HL-60 (cell line): Measurements from ENCODE around the gene CTSG.

Experiments
- DNase-seq, 2 experiments: peaks; one replicate each; pipeline ENCODE4 v3.0.0-alpha.2; 2010 to 2020; ENCODE audit warnings: low read depth in 1 of 2, low spot score in 1 of 2
- H3K27ac ChIP-seq: fragments of 250-450 bp; sonication (Bioruptor Pico); replicated peaks from 2 replicates; pipeline ENCODE4 v1.5.1; 2020; ENCODE audit warnings: mild to moderate bottlenecking, moderate library complexity
- H3K27me3 ChIP-seq: fragments of 250-450 bp; sonication (Bioruptor Pico); 2 replicates; pipeline ENCODE4 v1.5.1; 2021; ENCODE audit warnings: mild to moderate bottlenecking, moderate library complexity; ENCODE audit not compliant: insufficient read depth, poor library complexity, severe bottlenecking
- H3K4me3 ChIP-seq: replicated peaks from 2 replicates; pipeline ENCODE4 v1.5.1; 2011; ENCODE audit warnings: mild to moderate bottlenecking, control low read depth, low read length; ENCODE audit not compliant: insufficient read depth
- GABPA ChIP-seq: IDR thresholded peaks from 2 replicates; pipeline ENCODE4 v1.6.1; 2012; ENCODE audit warnings: low read depth
- POLR2AphosphoS5 ChIP-seq: IDR thresholded peaks from 2 replicates; pipeline ENCODE4 v1.6.1; 2012; ENCODE audit warnings: low read depth
- SPI1 ChIP-seq: IDR thresholded peaks from 2 replicates; pipeline ENCODE4 v1.6.1; 2012; ENCODE audit warnings: low read depth, mild to moderate bottlenecking, borderline replicate concordance
- TF ChIP-seq, protein P1 (sequence below): IDR thresholded peaks from 2 replicates; pipeline ENCODE4 v1.6.1; 2012; ENCODE audit warnings: low read depth; ENCODE audit not compliant: insufficient replicate concordance
- TF ChIP-seq, protein P2 (sequence below): IDR thresholded peaks from one replicate; pipeline ENCODE4 v1.5.1; 2011; ENCODE audit warnings: low read length, control low read depth, inconsistent platforms; ENCODE audit not compliant: insufficient read depth

The CTSG gene

DNA sequence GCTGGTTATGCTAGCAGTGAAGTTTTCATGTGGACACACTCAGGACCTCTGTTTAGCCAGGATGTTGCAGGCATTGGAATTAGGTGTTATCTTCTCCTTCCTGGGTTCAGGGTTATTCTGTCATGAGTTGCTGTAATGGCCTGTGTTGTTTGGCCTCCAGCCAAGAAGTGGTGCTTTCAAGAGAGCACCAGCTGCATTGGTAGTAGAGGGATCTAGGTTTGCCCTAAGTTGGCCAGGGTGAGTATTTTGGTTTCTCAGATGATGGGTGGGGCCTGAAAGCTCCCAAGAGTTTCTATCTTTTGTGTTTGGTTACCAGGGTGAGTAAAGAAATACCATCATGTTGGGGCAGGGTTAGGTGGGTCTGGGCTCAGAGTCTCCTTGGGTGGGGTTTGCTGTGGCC, 36.1 kb upstream of the CTSG start:
- no peaks in the 10 kb centered on the region for H3K27me3 ChIP-seq
- no peak overlapping the region for H3K27ac ChIP-seq
- no peak overlapping the region for H3K4me3 ChIP-seq
- TF ChIP-seq SPI1 = no peak
- TF ChIP-seq, protein P1, sequence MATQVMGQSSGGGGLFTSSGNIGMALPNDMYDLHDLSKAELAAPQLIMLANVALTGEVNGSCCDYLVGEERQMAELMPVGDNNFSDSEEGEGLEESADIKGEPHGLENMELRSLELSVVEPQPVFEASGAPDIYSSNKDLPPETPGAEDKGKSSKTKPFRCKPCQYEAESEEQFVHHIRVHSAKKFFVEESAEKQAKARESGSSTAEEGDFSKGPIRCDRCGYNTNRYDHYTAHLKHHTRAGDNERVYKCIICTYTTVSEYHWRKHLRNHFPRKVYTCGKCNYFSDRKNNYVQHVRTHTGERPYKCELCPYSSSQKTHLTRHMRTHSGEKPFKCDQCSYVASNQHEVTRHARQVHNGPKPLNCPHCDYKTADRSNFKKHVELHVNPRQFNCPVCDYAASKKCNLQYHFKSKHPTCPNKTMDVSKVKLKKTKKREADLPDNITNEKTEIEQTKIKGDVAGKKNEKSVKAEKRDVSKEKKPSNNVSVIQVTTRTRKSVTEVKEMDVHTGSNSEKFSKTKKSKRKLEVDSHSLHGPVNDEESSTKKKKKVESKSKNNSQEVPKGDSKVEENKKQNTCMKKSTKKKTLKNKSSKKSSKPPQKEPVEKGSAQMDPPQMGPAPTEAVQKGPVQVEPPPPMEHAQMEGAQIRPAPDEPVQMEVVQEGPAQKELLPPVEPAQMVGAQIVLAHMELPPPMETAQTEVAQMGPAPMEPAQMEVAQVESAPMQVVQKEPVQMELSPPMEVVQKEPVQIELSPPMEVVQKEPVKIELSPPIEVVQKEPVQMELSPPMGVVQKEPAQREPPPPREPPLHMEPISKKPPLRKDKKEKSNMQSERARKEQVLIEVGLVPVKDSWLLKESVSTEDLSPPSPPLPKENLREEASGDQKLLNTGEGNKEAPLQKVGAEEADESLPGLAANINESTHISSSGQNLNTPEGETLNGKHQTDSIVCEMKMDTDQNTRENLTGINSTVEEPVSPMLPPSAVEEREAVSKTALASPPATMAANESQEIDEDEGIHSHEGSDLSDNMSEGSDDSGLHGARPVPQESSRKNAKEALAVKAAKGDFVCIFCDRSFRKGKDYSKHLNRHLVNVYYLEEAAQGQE = no peak
- no peak for TF ChIP-seq GABPA
- TF ChIP-seq, protein P2, sequence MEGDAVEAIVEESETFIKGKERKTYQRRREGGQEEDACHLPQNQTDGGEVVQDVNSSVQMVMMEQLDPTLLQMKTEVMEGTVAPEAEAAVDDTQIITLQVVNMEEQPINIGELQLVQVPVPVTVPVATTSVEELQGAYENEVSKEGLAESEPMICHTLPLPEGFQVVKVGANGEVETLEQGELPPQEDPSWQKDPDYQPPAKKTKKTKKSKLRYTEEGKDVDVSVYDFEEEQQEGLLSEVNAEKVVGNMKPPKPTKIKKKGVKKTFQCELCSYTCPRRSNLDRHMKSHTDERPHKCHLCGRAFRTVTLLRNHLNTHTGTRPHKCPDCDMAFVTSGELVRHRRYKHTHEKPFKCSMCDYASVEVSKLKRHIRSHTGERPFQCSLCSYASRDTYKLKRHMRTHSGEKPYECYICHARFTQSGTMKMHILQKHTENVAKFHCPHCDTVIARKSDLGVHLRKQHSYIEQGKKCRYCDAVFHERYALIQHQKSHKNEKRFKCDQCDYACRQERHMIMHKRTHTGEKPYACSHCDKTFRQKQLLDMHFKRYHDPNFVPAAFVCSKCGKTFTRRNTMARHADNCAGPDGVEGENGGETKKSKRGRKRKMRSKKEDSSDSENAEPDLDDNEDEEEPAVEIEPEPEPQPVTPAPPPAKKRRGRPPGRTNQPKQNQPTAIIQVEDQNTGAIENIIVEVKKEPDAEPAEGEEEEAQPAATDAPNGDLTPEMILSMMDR = no peak
- no peak for TF ChIP-seq POLR2AphosphoS5
- peak in 1 of 2 experiments; percentile 25 for DNase-seq

DNA sequence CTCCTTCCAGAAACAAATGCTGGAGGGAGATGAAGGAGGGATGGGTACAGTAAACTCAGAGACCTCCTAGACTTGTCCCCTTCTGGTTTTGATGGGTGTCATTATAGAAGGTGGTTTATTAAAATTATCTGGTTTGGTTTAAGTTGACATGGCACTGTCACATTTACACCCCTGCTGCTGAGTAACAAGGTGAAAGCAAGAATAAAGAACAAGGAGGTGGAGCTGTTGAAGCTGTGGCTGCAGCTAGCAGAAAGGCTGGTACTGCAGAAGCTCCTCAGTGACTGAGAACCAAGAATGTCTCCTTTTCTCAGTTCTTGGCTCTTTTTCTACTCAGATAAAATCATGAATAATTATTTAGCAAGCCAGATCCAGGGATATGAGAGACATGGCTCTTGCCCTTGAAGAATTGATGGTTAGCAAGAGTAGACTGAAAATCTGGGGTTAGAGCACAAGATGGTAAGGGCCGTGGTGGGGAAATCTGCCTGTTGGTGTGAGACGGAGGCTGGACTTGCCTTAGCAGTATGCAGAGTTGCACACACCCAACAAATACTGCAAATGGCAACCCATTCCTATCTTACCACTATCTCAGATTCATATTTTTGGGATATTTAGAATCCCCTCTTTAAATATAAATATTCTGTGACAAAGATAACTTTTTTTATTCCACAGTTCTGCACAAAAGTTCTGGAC, 33.8 kb upstream of the CTSG start, which contains the start of gene GZMH:
Gene GZMH (minus strand): TSS at position 31 of the 690 bp plus-strand sequence. CDS start 72 bp downstream, outside the sequence.
- TF ChIP-seq, protein P2 = no peak
- TF ChIP-seq SPI1 (no peak), POLR2AphosphoS5 (no peak), GABPA (no peak)
- TF ChIP-seq, protein P1 = no peak
- DNase-seq = no peak

DNA sequence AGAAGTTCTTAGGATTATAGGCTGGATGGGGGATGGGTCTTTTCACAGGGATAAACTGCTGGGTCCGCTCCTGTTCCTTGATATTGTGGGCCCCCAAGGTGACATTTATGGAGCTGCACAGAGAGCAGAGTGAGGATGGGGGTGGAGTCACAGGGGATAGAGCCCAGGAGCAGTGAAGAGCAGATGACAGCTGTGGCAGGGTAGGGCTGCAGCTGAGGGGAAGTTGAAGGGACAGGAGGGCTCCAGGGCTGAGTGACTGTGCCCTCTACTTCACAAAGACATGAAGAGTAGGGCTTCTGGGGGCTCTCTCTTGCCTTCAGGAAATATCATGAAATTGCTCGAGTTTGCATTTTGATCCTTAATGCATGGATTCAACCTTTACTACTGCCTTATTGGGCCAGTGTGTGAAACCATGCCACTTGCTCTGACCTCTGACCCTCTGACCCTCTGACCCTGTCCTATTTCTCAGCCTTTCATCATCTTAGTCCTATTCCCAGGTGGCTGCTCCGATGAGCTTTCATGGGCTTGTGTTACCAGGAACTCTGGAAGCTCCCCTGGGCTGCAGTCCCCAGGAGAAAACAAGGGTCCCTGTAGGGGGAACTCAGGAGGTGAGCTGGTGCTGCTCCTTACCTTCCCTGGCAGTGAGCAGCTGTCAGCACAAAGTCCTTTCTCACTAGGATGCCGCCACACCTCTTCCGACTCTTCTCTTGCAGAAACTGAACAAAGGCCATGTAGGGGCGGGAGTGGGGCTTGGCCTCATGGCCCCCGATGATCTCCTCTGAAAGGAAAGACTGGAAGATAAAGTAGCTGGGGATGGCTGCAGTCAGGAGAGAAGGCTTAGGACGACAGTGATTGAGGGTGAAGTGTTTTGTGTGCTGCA, 31.8 kb upstream of the CTSG start:
- TF ChIP-seq SPI1 = no peak; the same call in 1 of the 2 replicates
- TF ChIP-seq, protein P2 = no peak
- TF ChIP-seq GABPA = no peak
- TF ChIP-seq, protein P1 = no peak
- no peak for TF ChIP-seq POLR2AphosphoS5
- Histone ChIP-seq H3K27me3 (no peaks in the 10 kb centered on the region), H3K27ac (0 out of 2 replicates have a peak overlapping the region, but pooled peaks have one; percentile 11), H3K4me3 (no peak overlapping the region)
- peak in 1 of 2 experiments; percentile 55 for DNase-seq

More for the DNA sequence above, 33.8 kb upstream of the CTSG start, which contains the start of gene GZMH:
- no peak within 1 kb of the TSS for H3K27ac ChIP-seq
- H3K27me3 ChIP-seq = no peaks in the 10 kb centered on the region
- H3K4me3 ChIP-seq = no peak within 1 kb of the TSS
